ENCODE measurements around the gene CSNK2B. TPM values are rescaled to one million over a fixed set of nuclear protein-coding genes. Genes with fewer than 3 reads are reported as not detected.

Gene CSNK2B
- polyA plus RNA-seq, 1 experiment = 94.9 TPM

GRCh38 chr6:31621320-31621939 lies 44.5 kb upstream of the CSNK2B start:
- Histone ChIP-seq H3K4me3 (ENCODE audit: low read depth, low read length) (peak overlapping the region; percentile 67), H3K36me3 (ENCODE audit: control insufficient read depth, insufficient read depth, low read length) (peaks cover 23% of the 10 kb centered on the region), H3K27me3 (ENCODE audit: control insufficient read depth, insufficient read depth, low read length) (no peaks in the 10 kb centered on the region)
- ChIA-PET CTCF (interaction anchor here (1.0 to 3.6 kb wide), 4 partner anchors 13 to 75 kb away, joined by 4 to 18 read pairs (median 5); partner anchors contain the start of gene ATP6V1G2), POLR2A (interaction anchor here (0.6 to 1.1 kb wide), 2 partner anchors 16 to 31 kb away, joined by 3 read pairs; partner anchors contain the start of gene BAG6)
- TF ChIP-seq CTCF (IDR thresholded peaks at IDR 0.05; ENCODE audit: insufficient read depth, low read depth, low read length) = no peak
- no peak for DNase-seq (ENCODE audit: low read depth)

DNA sequence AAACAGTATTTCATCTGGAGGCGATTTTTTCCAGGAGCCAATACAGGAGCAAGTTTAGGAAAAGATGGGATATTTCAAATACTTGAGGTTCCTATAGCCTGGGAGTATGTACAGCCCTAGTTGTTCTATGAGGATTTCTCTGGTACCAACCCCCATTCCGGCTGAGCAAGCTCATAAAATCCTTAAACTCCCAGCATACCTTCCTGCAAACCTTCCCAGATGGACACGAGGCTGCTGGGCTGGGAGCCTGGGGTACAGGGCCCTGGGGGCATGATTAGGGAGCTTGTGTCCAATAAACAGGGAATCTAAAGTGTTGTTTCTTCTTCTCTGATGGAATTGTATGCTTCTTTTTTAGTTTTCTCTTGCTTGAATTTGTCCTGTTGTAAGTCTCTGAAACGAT lies 43.9 kb upstream of the CSNK2B start:
- Histone ChIP-seq H3K27me3 (ENCODE audit: control insufficient read depth, insufficient read depth, low read length) (no peaks in the 10 kb centered on the region), H3K36me3 (ENCODE audit: control insufficient read depth, insufficient read depth, low read length) (peaks cover 29% of the 10 kb centered on the region), H3K4me3 (ENCODE audit: low read depth, low read length) (peak overlapping the region; percentile 67)
- ChIA-PET CTCF (interaction anchor here (1.0 to 3.6 kb wide), 5 partner anchors 12 to 128 kb away, joined by 3 to 18 read pairs (median 4); partner anchors contain the start of gene ATP6V1G2), POLR2A (interaction anchor here (0.6 to 1.1 kb wide), 2 partner anchors 16 to 30 kb away, joined by 3 read pairs; partner anchors contain the start of gene BAG6)
- no peak for DNase-seq (ENCODE audit: low read depth)
- TF ChIP-seq CTCF (IDR thresholded peaks at IDR 0.05; ENCODE audit: insufficient read depth, low read depth, low read length) = no peak

GRCh38 chr6:31622684-31623091 lies 43.2 kb upstream of the CSNK2B start:
- TF ChIP-seq CTCF (IDR thresholded peaks at IDR 0.05; ENCODE audit: insufficient read depth, low read depth, low read length) = no peak
- ChIA-PET CTCF (interaction anchor here (1.3 to 3.6 kb wide), 4 partner anchors 11 to 129 kb away, joined by 3 to 18 read pairs (median 5); no protein-coding TSS in a partner anchor), POLR2A (interaction anchor here (1.1 kb wide), 1 partner anchor 15 kb away, joined by 3 read pairs; no protein-coding TSS in a partner anchor)
- peak overlapping the region; percentile 67 for H3K4me3 ChIP-seq (ENCODE audit: low read depth, low read length)
- H3K27me3 ChIP-seq (ENCODE audit: control insufficient read depth, insufficient read depth, low read length) = no peaks in the 10 kb centered on the region
- peaks cover 34% of the 10 kb centered on the region for H3K36me3 ChIP-seq (ENCODE audit: control insufficient read depth, insufficient read depth, low read length)
- DNase-seq (ENCODE audit: low read depth) = no peak

GRCh38 chr6:31624070-31624469 lies 41.8 kb upstream of the CSNK2B start:
- ChIA-PET CTCF (no interaction called here), POLR2A (no interaction called here)
- DNase-seq (ENCODE audit: low read depth) = no peak
- no peak overlapping the region for H3K4me3 ChIP-seq (ENCODE audit: low read depth, low read length)
- TF ChIP-seq CTCF (IDR thresholded peaks at IDR 0.05; ENCODE audit: insufficient read depth, low read depth, low read length) = no peak
- H3K27me3 ChIP-seq (ENCODE audit: control insufficient read depth, insufficient read depth, low read length) = no peaks in the 10 kb centered on the region
- peaks cover 43% of the 10 kb centered on the region for H3K36me3 ChIP-seq (ENCODE audit: control insufficient read depth, insufficient read depth, low read length)

GRCh38 chr6:31626952-31627351 lies 38.9 kb upstream of the CSNK2B start:
- DNase-seq (ENCODE audit: low read depth) = no peak
- Histone ChIP-seq H3K4me3 (ENCODE audit: low read depth, low read length) (no peak overlapping the region), H3K27me3 (ENCODE audit: control insufficient read depth, insufficient read depth, low read length) (no peaks in the 10 kb centered on the region), H3K36me3 (ENCODE audit: control insufficient read depth, insufficient read depth, low read length) (peaks cover 65% of the 10 kb centered on the region)
- POLR2A ChIA-PET = no interaction called here
- CTCF ChIA-PET = interaction anchor here (0.9 to 1.4 kb wide), 2 partner anchors 9 to 45 kb away, joined by 3 read pairs; no protein-coding TSS in a partner anchor
- no peak for TF ChIP-seq CTCF (IDR thresholded peaks at IDR 0.05; ENCODE audit: insufficient read depth, low read depth, low read length)

Measured in BJ (cell line).